GM12878 (cell line): ENCODE measurements around the gene ATN1. TPM values are rescaled to one million over a fixed set of nuclear protein-coding genes. Genes with fewer than 3 reads are reported as not detected.
A peak's percentile ranks its signal among the peaks of the same experiment; 100 is the strongest.

ENCODE experiments used
- BACH1 ChIP-seq: fragments of 450-650 bp; IDR thresholded peaks from 2 replicates; pipeline ENCODE4 v1.6.1; 2017; ENCODE audit warnings: mild to moderate bottlenecking, borderline replicate concordance
- BHLHE40 ChIP-seq, 2 experiments: fragments of 450-650 bp in 1 of 2; IDR thresholded peaks; 2 replicates each; pipeline ENCODE4 v1.6.1; 2011 to 2017; ENCODE audit warnings: low read depth in 2 of 2, borderline replicate concordance in 1 of 2, improper control_type of control experiment in 1 of 2, low read length in 1 of 2, mild to moderate bottlenecking in 1 of 2
- CBX3 ChIP-seq: fragments of 200-600 bp; sonication (generic); IDR thresholded peaks from 2 replicates; pipeline ENCODE4 v1.6.1; 2016; ENCODE audit warnings: low read depth, borderline replicate concordance
- CREB1 ChIP-seq: IDR thresholded peaks from 2 replicates; pipeline ENCODE4 v1.6.1; 2012; ENCODE audit warnings: low read depth, mild to moderate bottlenecking, inconsistent platforms
- EP300 ChIP-seq, 2 experiments: fragments of 150-350 bp in 1 of 2; IDR thresholded peaks; 2 replicates each; pipeline ENCODE4 v1.6.1; 2011 to 2012; ENCODE audit warnings: low read depth in 2 of 2, low read length in 2 of 2, borderline replicate concordance in 1 of 2, improper control_type of control experiment in 1 of 2, inconsistent platforms in 1 of 2; ENCODE audit not compliant: control insufficient read depth in 1 of 2
- GATAD2B ChIP-seq: fragments of 450-650 bp; conservative IDR thresholded peaks from 2 replicates; pipeline ENCODE4 v1.6.1; 2017; ENCODE audit warnings: low read depth, mild to moderate bottlenecking, moderate library complexity
- JUND ChIP-seq: IDR thresholded peaks from 2 replicates; pipeline ENCODE4 v1.6.1; 2012; ENCODE audit warnings: low read depth, mild to moderate bottlenecking, low read length, improper control_type of control experiment, moderate library complexity
- LARP7 ChIP-seq: fragments of 450-650 bp; IDR thresholded peaks from 2 replicates; pipeline ENCODE4 v1.6.1; 2017; ENCODE audit warnings: mild to moderate bottlenecking
- MYB ChIP-seq: fragments of 150-350 bp; IDR thresholded peaks from 2 replicates; pipeline ENCODE4 v1.6.1; 2014; ENCODE audit warnings: mild to moderate bottlenecking, low read depth, low read length, borderline replicate concordance
- NFXL1 ChIP-seq: fragments of 450-650 bp; IDR thresholded peaks from 2 replicates; pipeline ENCODE4 v1.6.1; 2017; ENCODE audit warnings: antibody characterized with exemption, mild to moderate bottlenecking, borderline replicate concordance
- POLR2A ChIP-seq: IDR thresholded peaks from 2 replicates; pipeline ENCODE4 v1.6.1; 2011; ENCODE audit warnings: low read depth, mild to moderate bottlenecking, low read length
- RAD21 ChIP-seq: IDR thresholded peaks from 2 replicates; pipeline ENCODE4 v1.6.1; 2011; ENCODE audit warnings: mild to moderate bottlenecking, low read depth, low read length, moderate library complexity; ENCODE audit not compliant: insufficient read depth
- RCOR1 ChIP-seq: conservative IDR thresholded peaks from 2 replicates; pipeline ENCODE4 v1.6.1; 2012; ENCODE audit warnings: low read depth, low read length, improper control_type of control experiment
- RELA ChIP-seq: fragments of 450-650 bp; IDR thresholded peaks from 2 replicates; pipeline ENCODE4 v1.8.0; 2014; ENCODE audit warnings: borderline replicate concordance; ENCODE audit not compliant: partially characterized antibody
- RFX5 ChIP-seq: IDR thresholded peaks from 2 replicates; pipeline ENCODE4 v1.6.1; 2011; ENCODE audit warnings: low read depth, low read length, improper control_type of control experiment
- SMAD5 ChIP-seq: IDR thresholded peaks from 2 replicates; pipeline ENCODE4 v1.6.1; 2016; ENCODE audit warnings: antibody characterized with exemption, low read depth
- SMC3 ChIP-seq: IDR thresholded peaks from 2 replicates; pipeline ENCODE4 v1.6.1; 2011; ENCODE audit warnings: low read length, improper control_type of control experiment, borderline replicate concordance
- SRF ChIP-seq, 2 experiments: IDR thresholded peaks; 2 replicates each; pipeline ENCODE4 v1.6.1; 2011; ENCODE audit warnings: low read depth in 2 of 2, low read length in 2 of 2, mild to moderate bottlenecking in 1 of 2, moderate library complexity in 1 of 2
- TAF1 ChIP-seq: IDR thresholded peaks from 2 replicates; pipeline ENCODE4 v1.6.1; 2011; ENCODE audit warnings: mild to moderate bottlenecking, low read depth, low read length, borderline replicate concordance
- TARDBP ChIP-seq: IDR thresholded peaks from 2 replicates; pipeline ENCODE4 v1.6.1; 2016; ENCODE audit warnings: borderline replicate concordance
- TCF7 ChIP-seq: IDR thresholded peaks from 2 replicates; pipeline ENCODE4 v1.6.1; 2014; ENCODE audit warnings: antibody characterized with exemption, borderline replicate concordance
- ZNF24 ChIP-seq: fragments of 450-650 bp; IDR thresholded peaks from 2 replicates; pipeline ENCODE4 v1.6.1; 2017; ENCODE audit warnings: antibody characterized with exemption, mild to moderate bottlenecking
- ZZZ3 ChIP-seq: IDR thresholded peaks from 2 replicates; pipeline ENCODE4 v1.6.1; 2011; ENCODE audit warnings: low read depth; ENCODE audit not compliant: control insufficient read depth, insufficient read length
- polyA plus RNA-seq, 11 experiments: library from polyadenylated mRNA; depleted of rRNA in 4 of 11; unstranded in 6 of 11; stranded (reverse) in 5 of 11; fragments of >200 nt; fragmentation: Nextera tagmentation in 4 of 11; fragmentation: Illumina TruSeq in 1 of 11; extraction: Ambion mirVana in 4 of 11; extraction: Trizol in 1 of 11; gene quantifications; 1 replicate in 1 of 11; 2 replicates in 10 of 11; pipeline versions ENCODE4 v1.2.1 to v1.2.3, GENCODE V29; 2011 to 2016; ENCODE audit warnings: inconsistent platforms in 2 of 11, missing spikeins in 2 of 11, low read depth in 1 of 11
- total RNA-seq, 4 experiments: library from RNA; depleted of rRNA in 3 of 4; stranded (reverse); fragments of >200 nt in 3 of 4; fragmentation: Illumina TruSeq in 1 of 4; extraction: Trizol in 1 of 4; gene quantifications; 2 replicates each; pipeline versions ENCODE4 v1.2.1 to v1.2.3, GENCODE V29; 2013 to 2021
- TF ChIP-seq, protein P1 (sequence below): IDR thresholded peaks from 2 replicates; pipeline ENCODE4 v1.6.1; 2011; ENCODE audit warnings: mild to moderate bottlenecking, low read depth, low read length, moderate library complexity; ENCODE audit not compliant: insufficient replicate concordance
- TF ChIP-seq, protein P2 (sequence below): fragments of 450-650 bp; IDR thresholded peaks from 2 replicates; pipeline ENCODE4 v1.6.1; 2017; ENCODE audit warnings: borderline replicate concordance
- TF ChIP-seq, protein P3 (sequence below): fragments of 450-650 bp; formaldehyde crosslinking; IDR thresholded peaks from 2 replicates; pipeline ENCODE4 v1.4.0; 2022; ENCODE audit warnings: mild to moderate bottlenecking, moderate library complexity

Gene ATN1
- total and polyA plus RNA-seq, 10 of the 15 experiments (the other 5 are each of a cell fraction or from before 2014, with no cell fraction given), result 0.08 to 44.5 (median 5.0) TPM

DNA sequence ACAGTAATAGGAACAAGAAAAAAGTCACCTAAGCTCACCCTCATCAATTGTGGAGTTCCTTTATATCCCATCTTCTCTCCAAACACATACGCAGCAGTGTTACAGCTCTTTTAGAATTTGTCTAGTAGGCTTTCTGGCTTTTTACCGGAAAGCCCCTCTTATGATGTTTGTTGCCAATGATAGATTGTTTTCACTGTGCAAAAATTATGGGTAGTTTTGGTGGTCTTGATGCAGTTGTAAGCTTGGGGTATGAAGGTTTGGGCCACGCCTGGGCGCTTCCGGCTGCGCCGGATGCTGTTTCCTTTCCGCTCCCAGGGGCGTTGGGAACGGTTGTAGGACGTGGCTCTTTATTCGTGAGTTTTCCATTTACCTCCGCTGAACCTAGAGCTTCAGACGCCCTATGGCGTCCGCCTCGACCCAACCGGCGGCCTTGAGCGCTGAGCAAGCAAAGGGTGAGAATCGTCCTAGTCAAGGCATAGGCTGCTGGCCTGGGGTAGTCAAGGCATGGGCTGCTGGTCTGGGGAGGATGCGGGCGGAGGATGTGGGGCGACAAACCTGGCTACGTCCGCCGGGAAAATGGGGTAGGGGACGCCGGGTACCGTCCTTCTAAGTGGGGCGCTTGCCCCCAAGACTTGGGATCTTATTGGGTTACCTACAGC, 16.1 kb downstream of the ATN1 start, which contains the start of the genes C12orf57 and RNU7-1 (continued):
- TF ChIP-seq BACH1 (peak; percentile 100), JUND (no peak), LARP7 (peak; percentile 95), RAD21 (peak; percentile 3; the same call in 1 of the 2 replicates), ZNF24 (peak; percentile 85), TARDBP (peak; percentile 99; the same call in 1 of the 2 replicates), NFXL1 (no peak), RCOR1 (peak; percentile 91), TAF1 (peak; percentile 78), CREB1 (no peak), BHLHE40 (IDR thresholded peaks at IDR 0.05; ENCODE audit: borderline replicate concordance in 1 of 2, low read depth in 2 of 2, low read length in 1 of 2) (peak in 1 of 2 experiments; percentile 51; a peak in 3 of 4 replicates), GATAD2B (no peak), RELA (peak; percentile 86), EP300 (IDR thresholded peaks at IDR 0.05; ENCODE audit: borderline replicate concordance in 1 of 2, control insufficient read depth in 1 of 2, low read depth in 2 of 2, low read length in 2 of 2) (peak; percentile 48 to 67; a peak in 3 of 4 replicates), RFX5 (no peak), SMAD5 (peak; percentile 100), SRF (IDR thresholded peaks at IDR 0.05; ENCODE audit: low read depth in 2 of 2, low read length in 2 of 2) (peak in 1 of 2 experiments; percentile 68; a peak in 1 of 4 replicates), SMC3 (no peak), ZZZ3 (no peak), TCF7 (peak; percentile 82), POLR2A (peak; percentile 98), CBX3 (no peak), MYB (peak; percentile 94)
- TF ChIP-seq, protein P1, sequence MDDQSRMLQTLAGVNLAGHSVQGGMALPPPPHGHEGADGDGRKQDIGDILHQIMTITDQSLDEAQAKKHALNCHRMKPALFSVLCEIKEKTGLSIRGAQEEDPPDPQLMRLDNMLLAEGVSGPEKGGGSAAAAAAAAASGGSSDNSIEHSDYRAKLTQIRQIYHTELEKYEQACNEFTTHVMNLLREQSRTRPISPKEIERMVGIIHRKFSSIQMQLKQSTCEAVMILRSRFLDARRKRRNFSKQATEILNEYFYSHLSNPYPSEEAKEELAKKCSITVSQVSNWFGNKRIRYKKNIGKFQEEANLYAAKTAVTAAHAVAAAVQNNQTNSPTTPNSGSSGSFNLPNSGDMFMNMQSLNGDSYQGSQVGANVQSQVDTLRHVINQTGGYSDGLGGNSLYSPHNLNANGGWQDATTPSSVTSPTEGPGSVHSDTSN, result peak; percentile 75
- TF ChIP-seq, protein P2, sequence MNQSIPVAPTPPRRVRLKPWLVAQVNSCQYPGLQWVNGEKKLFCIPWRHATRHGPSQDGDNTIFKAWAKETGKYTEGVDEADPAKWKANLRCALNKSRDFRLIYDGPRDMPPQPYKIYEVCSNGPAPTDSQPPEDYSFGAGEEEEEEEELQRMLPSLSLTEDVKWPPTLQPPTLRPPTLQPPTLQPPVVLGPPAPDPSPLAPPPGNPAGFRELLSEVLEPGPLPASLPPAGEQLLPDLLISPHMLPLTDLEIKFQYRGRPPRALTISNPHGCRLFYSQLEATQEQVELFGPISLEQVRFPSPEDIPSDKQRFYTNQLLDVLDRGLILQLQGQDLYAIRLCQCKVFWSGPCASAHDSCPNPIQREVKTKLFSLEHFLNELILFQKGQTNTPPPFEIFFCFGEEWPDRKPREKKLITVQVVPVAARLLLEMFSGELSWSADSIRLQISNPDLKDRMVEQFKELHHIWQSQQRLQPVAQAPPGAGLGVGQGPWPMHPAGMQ, result no peak
- TF ChIP-seq, protein P3, sequence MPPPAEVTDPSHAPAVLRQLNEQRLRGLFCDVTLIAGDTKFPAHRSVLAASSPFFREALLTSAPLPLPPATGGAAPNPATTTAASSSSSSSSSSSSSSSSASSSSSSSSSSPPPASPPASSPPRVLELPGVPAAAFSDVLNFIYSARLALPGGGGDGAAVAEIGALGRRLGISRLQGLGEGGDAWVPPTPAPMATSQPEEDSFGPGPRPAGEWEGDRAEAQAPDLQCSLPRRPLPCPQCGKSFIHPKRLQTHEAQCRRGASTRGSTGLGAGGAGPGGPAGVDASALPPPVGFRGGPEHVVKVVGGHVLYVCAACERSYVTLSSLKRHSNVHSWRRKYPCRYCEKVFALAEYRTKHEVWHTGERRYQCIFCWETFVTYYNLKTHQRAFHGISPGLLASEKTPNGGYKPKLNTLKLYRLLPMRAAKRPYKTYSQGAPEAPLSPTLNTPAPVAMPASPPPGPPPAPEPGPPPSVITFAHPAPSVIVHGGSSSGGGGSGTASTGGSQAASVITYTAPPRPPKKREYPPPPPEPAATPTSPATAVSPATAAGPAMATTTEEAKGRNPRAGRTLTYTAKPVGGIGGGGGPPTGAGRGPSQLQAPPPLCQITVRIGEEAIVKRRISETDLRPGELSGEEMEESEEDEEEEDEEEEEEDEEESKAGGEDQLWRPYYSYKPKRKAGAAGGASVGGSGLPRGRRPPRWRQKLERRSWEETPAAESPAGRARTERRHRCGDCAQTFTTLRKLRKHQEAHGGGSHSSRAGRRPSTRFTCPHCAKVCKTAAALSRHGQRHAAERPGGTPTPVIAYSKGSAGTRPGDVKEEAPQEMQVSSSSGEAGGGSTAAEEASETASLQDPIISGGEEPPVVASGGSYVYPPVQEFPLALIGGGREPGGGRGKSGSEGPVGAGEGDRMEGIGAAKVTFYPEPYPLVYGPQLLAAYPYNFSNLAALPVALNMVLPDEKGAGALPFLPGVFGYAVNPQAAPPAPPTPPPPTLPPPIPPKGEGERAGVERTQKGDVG (CRISPR knock-in tag), result peak; percentile 99
